Measurements from ENCODE around the gene SRPK2.

SRPK2 gene

DNA sequence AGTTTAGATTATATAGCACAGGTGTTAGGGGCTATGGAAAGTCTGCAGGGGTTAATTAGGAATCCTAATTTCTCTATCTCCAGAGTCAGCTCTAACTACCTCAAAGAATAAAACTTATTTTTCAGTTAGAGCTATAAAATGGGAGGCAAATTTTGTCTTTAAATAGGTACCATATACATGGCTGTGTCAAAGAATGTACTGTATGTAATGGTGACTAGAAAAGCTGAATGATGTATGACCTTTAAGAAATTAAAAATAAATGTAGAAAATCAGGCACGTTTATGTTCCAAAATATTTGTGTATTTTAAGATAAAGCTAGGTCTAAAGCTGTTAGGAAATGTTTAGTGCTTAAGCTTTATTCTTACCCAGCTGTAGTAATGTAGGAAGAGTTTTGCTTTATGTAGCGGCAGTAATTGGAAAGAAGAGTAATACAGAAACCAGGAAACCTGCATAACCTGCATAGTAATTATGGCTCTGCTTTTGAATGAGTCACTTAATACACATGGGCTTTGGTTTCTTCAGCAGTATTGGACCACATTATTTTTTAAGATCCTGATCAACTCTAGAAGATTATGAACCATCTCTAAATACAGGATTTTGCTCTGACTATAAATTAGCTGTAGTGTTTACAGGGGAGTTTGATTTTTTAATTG is 289.7 kb downstream of the SRPK2 start:
- no peak for DNase-seq (ENCODE audit: low read depth)

DNA sequence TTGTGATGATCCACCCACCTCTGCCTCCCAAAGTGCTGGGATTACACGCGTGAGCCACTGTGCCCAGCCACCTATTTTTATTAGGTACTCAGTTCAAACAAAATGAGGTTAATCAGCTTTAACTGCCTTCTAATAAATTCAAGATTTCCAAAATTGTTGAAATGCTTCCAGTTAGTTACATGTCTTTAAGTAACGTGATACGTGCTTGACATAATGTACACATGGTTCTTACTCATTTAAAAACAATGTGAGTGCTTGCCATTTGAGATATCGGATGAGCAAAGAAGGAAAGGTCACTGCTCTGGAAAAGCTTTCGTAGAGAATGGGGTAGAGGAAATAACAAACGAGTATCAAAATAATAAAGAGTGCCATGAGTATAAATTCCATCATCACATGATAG is 291.1 kb downstream of the SRPK2 start:
- DNase-seq (ENCODE audit: low read depth) = peak; percentile 85

DNA sequence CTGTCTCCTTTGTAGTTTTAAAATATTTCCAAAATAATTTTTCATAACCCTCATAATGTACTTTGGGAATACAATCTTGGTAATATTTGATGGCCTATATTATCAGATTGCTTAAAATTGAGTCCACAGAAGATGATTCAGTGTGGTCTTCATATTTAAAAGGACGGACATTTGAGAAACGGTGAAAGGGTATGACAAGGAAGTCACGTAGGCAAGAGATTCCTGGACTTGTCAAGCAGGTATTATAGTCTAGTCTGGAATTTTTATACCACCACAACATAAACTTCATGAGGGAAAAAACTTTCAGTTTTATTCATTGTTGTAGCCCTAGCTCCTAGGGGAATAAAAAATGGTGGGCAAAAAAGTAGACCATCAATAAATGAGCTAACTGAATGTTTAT is 292.4 kb downstream of the SRPK2 start:
- no peak for DNase-seq (ENCODE audit: low read depth)

DNA sequence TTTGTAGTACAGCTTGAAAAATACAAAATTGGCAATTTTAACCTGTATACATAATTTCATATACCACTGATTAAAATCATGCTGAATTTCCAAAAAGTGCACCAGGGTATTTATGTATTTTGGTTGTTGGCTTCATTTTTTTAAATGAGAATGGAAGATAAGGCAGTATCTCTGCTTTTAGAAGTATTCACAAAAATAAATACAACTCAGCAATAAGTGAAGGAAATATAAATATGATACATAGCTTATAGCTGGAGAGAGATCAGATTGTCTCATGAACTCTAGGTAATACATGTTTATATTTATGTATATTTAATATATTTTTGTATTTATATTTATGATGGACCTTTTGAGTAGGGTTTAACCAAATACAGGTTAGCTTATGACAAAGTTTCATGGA is 293.8 kb downstream of the SRPK2 start:
- DNase-seq (ENCODE audit: low read depth) = no peak

DNA sequence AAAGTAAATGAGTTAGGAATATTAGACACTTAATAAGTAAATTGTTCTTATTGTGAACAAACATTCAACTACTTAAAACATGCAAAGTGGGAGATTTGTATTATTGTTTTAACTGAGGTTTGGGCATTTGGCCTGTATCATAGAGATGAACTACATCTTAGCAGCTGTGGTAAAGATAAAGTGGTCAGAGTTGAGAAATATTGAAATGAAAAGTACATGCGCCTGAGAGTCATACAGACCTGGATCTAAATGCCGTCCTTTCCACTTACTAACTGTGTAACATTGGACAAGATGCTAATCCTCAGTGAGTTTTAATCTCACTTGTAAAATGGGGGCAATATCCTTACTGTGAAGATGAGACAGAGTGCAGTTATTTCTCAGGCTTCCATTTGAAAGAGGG is 300.3 kb downstream of the SRPK2 start:
- peak; percentile 77 for DNase-seq (ENCODE audit: low read depth)

DNA sequence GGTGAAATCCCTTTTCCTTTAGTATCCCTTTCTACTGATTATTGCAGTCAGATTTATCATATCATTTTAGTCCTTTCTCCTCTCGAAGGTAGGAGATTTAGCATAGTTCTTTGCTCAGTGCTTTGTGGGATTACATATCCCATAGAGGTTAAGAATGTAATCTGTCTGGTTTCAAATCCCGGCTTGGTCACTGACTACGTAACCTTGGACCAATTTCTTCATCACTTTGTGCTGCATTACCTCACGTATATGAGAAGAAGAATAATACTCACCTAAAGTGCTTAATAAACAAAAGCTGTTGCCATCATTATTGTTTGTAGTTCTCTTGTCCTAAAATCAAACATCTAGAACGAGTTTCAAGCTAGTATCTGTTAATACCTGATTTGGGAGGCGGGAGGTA is 300.7 kb downstream of the SRPK2 start:
- DNase-seq (ENCODE audit: low read depth) = peak; percentile 68

DNA sequence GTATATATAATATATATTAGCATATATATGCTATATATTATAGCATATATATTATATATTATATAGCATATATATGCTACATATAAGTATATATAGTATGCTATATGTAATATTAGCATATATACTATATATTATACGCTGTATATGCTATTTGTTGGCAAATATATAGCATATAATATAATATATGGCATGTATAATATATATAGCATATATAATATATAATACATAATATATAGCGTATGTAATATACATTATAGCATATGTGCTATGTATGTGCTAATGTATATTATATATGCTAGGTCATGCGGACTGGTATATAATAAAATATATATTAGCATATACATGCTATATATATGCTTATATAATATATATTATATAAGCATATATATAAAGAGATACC is 301.9 kb downstream of the SRPK2 start:
- DNase-seq (ENCODE audit: low read depth) = no peak

DNA sequence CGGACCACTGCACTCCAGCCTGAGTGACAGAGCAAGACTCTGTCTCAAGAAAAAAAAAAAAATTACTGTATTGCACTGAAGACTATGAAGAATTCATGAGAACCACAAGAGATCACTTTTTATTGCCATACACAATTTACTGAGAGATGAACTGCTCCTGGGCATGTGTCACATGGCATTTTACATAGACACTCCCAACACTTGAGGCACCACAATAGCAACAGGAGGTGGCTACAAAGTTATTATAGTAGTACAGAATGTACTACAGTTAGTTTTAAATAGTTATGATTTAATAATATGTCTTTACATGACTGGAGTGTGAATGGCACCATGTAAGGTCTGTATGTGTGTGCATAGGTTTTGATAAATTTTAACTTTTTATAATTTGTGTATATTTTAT is 304.1 kb downstream of the SRPK2 start:
- no peak for DNase-seq (ENCODE audit: low read depth)

DNA sequence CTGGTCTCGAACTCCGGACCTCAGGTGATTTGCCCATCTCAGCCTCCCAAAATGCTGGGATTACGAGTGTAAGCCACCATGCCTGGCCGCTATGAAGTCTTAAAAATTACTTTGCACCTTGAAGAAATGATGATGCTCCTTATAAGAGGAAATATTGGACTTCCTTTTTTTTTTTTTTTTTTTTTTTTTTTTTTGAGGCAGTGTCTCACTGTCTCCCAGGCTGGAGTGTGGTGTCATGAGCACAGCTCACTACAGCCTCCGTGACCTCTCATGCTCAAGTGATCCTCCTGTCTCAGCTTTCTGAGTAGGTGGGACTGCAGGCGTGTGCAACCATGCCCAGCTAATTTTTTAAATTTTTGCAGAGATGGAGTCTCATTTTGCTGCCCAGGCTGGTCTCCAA is 309.4 kb downstream of the SRPK2 start:
- DNase-seq (ENCODE audit: low read depth) = no peak

DNA sequence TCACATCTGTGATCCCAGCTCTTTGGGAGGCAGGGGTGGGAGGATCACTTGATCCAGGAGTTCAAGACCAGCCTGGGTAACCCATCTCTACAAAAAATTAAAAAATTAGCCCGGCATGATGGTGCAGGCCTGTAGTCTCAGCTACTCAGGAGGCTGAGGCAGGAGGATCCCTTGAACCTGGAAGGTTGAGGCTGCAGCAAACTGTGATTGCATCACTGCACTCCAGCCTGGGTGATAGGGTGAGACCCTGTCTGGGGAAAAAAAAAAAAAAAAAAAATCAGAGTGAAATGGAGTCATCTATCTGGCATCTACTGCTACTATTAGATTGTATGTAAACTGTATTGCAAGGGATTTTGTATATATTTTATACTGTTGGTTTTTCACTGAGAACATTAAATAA is 315.6 kb downstream of the SRPK2 start:
- no peak for DNase-seq (ENCODE audit: low read depth)

DNA sequence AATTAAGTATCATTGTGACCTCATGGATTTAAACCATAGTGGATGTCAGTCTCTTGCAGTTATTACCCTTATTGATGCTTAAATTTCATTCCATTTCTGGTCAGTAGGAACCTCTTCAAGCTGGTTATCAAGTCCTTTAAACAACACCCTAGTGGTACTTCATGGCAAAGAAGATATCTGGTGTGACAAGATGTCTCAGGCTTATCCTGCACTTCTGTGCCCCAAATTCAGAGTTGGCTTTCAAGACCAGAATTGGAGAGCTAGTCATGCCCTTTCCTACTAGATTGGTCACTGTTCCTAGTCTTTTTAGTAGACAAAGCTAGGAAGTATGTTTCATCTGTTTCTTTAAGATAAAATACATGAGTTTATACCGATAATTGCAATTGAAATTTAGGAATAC is 319.8 kb downstream of the SRPK2 start:
- DNase-seq (ENCODE audit: low read depth) = no peak

DNA sequence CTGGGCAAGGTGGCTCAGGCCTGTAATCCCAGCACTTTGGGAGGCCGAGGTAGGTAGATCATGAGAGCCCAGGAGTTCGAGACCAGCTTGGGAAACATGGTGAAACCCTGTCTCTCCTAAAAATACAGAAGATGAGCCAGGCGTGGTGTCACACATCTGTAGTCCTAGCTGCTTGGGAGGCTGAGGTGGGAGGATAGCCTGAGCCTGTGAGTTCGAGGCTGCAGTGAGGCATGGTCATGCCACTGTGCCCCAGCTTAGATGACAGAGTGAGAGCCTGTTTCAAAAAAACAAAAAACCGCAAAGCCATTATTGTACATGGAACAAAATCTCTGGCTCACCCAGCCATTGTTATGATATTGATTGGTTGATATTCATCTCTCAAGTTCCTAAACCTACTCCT is 321.0 kb downstream of the SRPK2 start:
- no peak for DNase-seq (ENCODE audit: low read depth)

Measured in amniotic epithelial cell (primary cell).